Tibial nerve (tissue), 4 donors: Measurements from ENCODE around the gene SPACA1. TPM values are rescaled to one million over a fixed set of nuclear protein-coding genes. Genes with fewer than 3 reads are reported as not detected.

ENCODE experiments used
- DNase-seq, 2 donors: peaks; one replicate each; pipeline ENCODE4 v3.0.0-alpha.2; 2019; ENCODE audit warnings: low spot score in 2 of 2
- H3K27ac ChIP-seq, 4 donors: fragments of 200-600 bp; sonication (generic) in 3 of 4; one replicate each; pipeline ENCODE4 v1.5.1; 2017 to 2019; ENCODE audit warnings: mild to moderate bottlenecking in 1 of 4
- H3K27me3 ChIP-seq, 2 donors: fragments of 200-600 bp; sonication (generic) in 1 of 2; one replicate each; pipeline versions ENCODE4 v1.5.1 to v1.6.0; 2017 to 2019
- H3K36me3 ChIP-seq, 3 donors: fragments of 200-600 bp; sonication (generic); one replicate each; pipeline ENCODE4 v1.5.1; 2018 to 2019
- H3K4me1 ChIP-seq, 4 donors: fragments of 200-600 bp; sonication (generic) in 3 of 4; one replicate each; pipeline ENCODE4 v1.5.1; 2017 to 2019
- H3K4me3 ChIP-seq, 4 donors: fragments of 200-600 bp; sonication (generic) in 3 of 4; one replicate each; pipeline ENCODE4 v1.5.1; 2017 to 2019; ENCODE audit warnings: mild to moderate bottlenecking in 1 of 4, moderate library complexity in 1 of 4
- H3K9me3 ChIP-seq, 4 donors: fragments of 200-600 bp; sonication (generic) in 3 of 4; one replicate each; pipeline ENCODE4 v1.5.1; 2017 to 2019
- EP300 ChIP-seq, 2 donors: sonication (generic); formaldehyde crosslinking; IDR thresholded peaks; one replicate each; pipeline ENCODE4 v1.6.1; 2017; ENCODE audit warnings: antibody characterized with exemption in 2 of 2, mild to moderate bottlenecking in 1 of 2
- POLR2A ChIP-seq, 2 donors: fragments of 450-650 bp; IDR thresholded peaks; one replicate each; pipeline ENCODE4 v1.6.1; 2017; ENCODE audit warnings: antibody characterized with exemption in 2 of 2, mild to moderate bottlenecking in 2 of 2, moderate library complexity in 2 of 2
- WGBS, 2 donors: methylation state at CpG; one replicate each; pipeline ENCODE4 v1.1.5; 2018; 5-methylcytosine and 5-hydroxymethylcytosine counted together
- total RNA-seq, 4 donors: library from RNA; depleted of rRNA; stranded (reverse); fragments of >200 nt; gene quantifications; one replicate each; pipeline ENCODE4 v1.1.0, GENCODE V29; 2016
- TF ChIP-seq, protein P1 (sequence below), 5 experiments: fragments of 200-600 bp in 3 of 5; fragments of 450-650 bp in 2 of 5; sonication (generic) in 3 of 5; IDR thresholded peaks; one replicate each; pipeline ENCODE4 v1.5.1; 2016 to 2019; ENCODE audit warnings: antibody characterized with exemption in 5 of 5, mild to moderate bottlenecking in 3 of 5, moderate library complexity in 2 of 5

SPACA1 gene
- total RNA-seq, 4 donors from 2014 or later, result not detected

DNA sequence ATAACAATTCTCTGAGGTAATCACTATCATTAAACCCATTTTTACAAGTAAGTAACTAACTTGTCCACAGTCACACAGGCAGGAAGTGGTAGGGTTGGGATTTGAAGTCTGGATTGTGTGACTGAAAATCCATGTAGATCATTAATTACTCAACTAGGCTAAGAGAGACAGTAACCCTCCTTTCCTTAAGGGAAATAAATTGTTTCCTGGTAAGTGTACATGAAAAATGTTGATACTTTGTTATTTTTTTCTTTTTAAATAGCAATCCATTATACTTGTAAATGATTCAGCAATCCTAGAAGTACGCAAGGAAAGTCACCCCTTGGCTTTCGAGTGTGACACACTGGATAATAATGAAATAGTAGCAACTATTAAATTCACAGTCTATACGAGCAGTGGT lies 11.6 kb downstream of the SPACA1 start:
- Histone ChIP-seq H3K27me3 (no peaks in the 10 kb centered on the region), H3K4me1 (no peaks in the 10 kb centered on the region), H3K4me3 (no peak overlapping the region), H3K27ac (no peak overlapping the region), H3K36me3 (no peaks in the 10 kb centered on the region), H3K9me3 (no peaks in the 10 kb centered on the region)
- TF ChIP-seq, protein P1, sequence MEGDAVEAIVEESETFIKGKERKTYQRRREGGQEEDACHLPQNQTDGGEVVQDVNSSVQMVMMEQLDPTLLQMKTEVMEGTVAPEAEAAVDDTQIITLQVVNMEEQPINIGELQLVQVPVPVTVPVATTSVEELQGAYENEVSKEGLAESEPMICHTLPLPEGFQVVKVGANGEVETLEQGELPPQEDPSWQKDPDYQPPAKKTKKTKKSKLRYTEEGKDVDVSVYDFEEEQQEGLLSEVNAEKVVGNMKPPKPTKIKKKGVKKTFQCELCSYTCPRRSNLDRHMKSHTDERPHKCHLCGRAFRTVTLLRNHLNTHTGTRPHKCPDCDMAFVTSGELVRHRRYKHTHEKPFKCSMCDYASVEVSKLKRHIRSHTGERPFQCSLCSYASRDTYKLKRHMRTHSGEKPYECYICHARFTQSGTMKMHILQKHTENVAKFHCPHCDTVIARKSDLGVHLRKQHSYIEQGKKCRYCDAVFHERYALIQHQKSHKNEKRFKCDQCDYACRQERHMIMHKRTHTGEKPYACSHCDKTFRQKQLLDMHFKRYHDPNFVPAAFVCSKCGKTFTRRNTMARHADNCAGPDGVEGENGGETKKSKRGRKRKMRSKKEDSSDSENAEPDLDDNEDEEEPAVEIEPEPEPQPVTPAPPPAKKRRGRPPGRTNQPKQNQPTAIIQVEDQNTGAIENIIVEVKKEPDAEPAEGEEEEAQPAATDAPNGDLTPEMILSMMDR (IDR thresholded peaks at IDR 0.05), result no peak
- TF ChIP-seq POLR2A (IDR thresholded peaks at IDR 0.05) (no peak), EP300 (IDR thresholded peaks at IDR 0.05) (no peak)
- no peak for DNase-seq
- WGBS, 2 donors, result 74 to 75% methylated on average over 3 of the region's 3 CpGs

DNA sequence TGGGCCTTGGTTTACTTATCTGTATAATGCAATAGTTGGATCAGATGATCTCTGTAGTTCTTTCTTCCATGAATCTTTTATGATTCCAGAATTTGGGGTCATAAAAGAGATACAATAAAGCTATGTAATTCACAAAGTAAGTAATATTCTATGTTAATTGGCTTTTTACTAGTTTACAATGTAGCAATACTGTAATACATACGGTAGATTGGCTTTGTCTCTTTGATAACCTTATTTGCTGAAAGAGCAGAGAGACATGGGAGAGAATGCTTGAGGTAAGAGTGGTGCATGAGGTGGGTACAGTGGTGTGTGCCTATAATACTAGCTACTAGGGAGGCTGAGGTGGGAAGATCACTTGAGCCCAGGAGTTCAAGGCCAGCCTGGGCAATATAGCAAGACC lies 14.7 kb downstream of the SPACA1 start:
- Histone ChIP-seq H3K27ac (no peak overlapping the region), H3K4me3 (no peak overlapping the region), H3K4me1 (no peaks in the 10 kb centered on the region), H3K9me3 (no peaks in the 10 kb centered on the region), H3K27me3 (no peaks in the 10 kb centered on the region), H3K36me3 (no peaks in the 10 kb centered on the region)
- TF ChIP-seq EP300 (IDR thresholded peaks at IDR 0.05) (no peak), POLR2A (IDR thresholded peaks at IDR 0.05) (no peak)
- TF ChIP-seq, protein P1 (IDR thresholded peaks at IDR 0.05), result no peak
- 89 to 90% methylated on average over 1 of the region's 1 CpG for WGBS, 2 donors
- no peak for DNase-seq

DNA sequence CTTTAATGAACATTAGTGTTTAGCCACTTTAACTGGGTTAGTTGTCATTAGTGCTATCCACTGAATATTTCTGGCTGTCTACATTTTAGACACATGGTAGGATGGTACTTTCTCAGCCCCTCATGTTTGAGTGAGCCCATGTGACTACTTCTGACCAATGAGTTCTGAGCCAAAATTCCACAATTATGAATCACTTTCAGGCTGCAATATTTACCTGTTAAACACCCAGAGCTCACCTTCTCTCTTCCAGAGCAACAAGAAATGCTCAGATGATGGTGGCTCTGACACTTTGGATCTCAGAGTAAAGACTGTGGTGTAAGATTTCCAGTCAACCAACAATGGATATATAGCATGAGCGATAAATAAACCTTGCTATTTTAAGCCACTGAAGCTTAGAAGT lies 24.8 kb downstream of the SPACA1 start:
- 94 to 100% methylated on average over 1 of the region's 1 CpG for WGBS, 2 donors
- Histone ChIP-seq H3K36me3 (no peaks in the 10 kb centered on the region), H3K9me3 (no peaks in the 10 kb centered on the region), H3K4me1 (no peaks in the 10 kb centered on the region), H3K4me3 (no peak overlapping the region), H3K27me3 (no peaks in the 10 kb centered on the region), H3K27ac (no peak overlapping the region)
- no peak for DNase-seq
- TF ChIP-seq, protein P1 (IDR thresholded peaks at IDR 0.05), result no peak
- no peak for TF ChIP-seq EP300 (IDR thresholded peaks at IDR 0.05)
- TF ChIP-seq POLR2A (IDR thresholded peaks at IDR 0.05), result no peak

DNA sequence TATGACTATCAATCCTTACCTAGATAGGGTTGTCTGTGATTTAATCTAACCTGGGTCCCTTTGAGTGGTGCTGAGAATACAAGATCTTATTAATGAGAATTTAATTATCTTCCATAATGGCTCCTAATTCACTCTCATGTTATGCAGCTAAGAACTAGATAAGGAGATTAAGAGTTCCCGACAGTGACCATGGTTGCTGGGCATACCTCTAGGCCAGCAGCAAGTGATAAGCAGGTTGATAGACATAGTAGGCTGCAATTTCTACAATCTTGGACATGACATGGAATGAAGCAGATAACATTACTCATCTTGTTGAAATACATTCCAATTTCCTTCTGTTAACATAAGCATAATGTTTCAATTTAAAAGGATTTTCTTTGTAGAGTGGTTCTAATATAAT lies 27.1 kb downstream of the SPACA1 start:
- DNase-seq, result no peak
- H3K27ac ChIP-seq, result no peak overlapping the region
- no peak for TF ChIP-seq POLR2A (IDR thresholded peaks at IDR 0.05)
- TF ChIP-seq EP300 (IDR thresholded peaks at IDR 0.05), result no peak
- TF ChIP-seq, protein P1 (IDR thresholded peaks at IDR 0.05), result no peak
- no peaks in the 10 kb centered on the region for H3K36me3 ChIP-seq
- WGBS, 2 donors, result 97 to 100% methylated on average over 1 of the region's 1 CpG
- no peaks in the 10 kb centered on the region for H3K9me3 ChIP-seq
- H3K4me3 ChIP-seq, result no peak overlapping the region
- no peaks in the 10 kb centered on the region for H3K27me3 ChIP-seq
- H3K4me1 ChIP-seq, result no peaks in the 10 kb centered on the region

DNA sequence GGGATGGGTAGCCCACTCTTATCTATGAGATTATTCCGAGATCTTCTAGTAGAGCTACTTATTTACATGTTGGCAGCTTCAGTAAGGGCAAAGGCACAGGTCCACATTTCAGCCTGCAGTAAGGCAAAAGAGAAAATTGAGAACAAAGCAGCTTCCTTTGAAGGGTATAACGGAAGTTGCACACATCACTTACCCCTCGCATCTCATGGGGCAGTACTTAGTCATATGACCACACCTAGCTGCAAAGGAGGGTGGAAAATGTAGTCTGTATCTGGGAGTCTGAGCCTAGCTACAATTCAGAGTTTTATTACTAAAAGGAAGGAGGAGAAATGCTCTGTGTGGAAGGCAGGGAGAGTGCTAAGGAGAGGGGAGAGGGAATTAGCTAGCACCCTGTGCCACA lies 29.7 kb downstream of the SPACA1 start:
- DNase-seq, result no peak
- Histone ChIP-seq H3K4me3 (no peak overlapping the region), H3K4me1 (no peaks in the 10 kb centered on the region), H3K27me3 (no peaks in the 10 kb centered on the region), H3K27ac (no peak overlapping the region), H3K36me3 (no peaks in the 10 kb centered on the region), H3K9me3 (no peaks in the 10 kb centered on the region)
- 78 to 84% methylated on average over 3 of the region's 3 CpGs for WGBS, 2 donors
- TF ChIP-seq EP300 (IDR thresholded peaks at IDR 0.05) (no peak), POLR2A (IDR thresholded peaks at IDR 0.05) (no peak)
- TF ChIP-seq, protein P1 (IDR thresholded peaks at IDR 0.05), result no peak
